Endothelial cell of umbilical vein (primary cell): Measurements from ENCODE around the gene DYNAP. TPM values are rescaled to one million over a fixed set of nuclear protein-coding genes. Genes with fewer than 3 reads are reported as not detected.

Source experiments
- BruUV-seq: library from RNA; stranded (reverse); fragments of 400-500 nt; replicated peaks from 2 replicates; lab custom pipeline; 2021; lab: Mats Ljungman, UMichigan
- CTCF ChIA-PET: fragments of 300-600, 350-600 bp; sonication (Branson Sonifier 250); formaldehyde crosslinking; loops from one replicate; lab custom pipeline; 2021; ENCODE audit warnings: antibody characterized with exemption, inconsistent platforms; lab: Charles Lee
- POLR2A ChIA-PET: fragments of 300-600, 350-600 bp; sonication (Branson Sonifier 250); formaldehyde crosslinking; loops from one replicate; lab custom pipeline; 2021; ENCODE audit warnings: antibody characterized with exemption, inconsistent platforms; lab: Charles Lee
- DNase-seq: peaks from one replicate; pipeline ENCODE4 v3.0.0-alpha.2; 2011; ENCODE audit warnings: low read depth, low spot score
- FAIRE-seq: peaks from 2 replicates; lab custom pipeline; 2011; peaks lifted over from hg19 to GRCh38; lab: Jason Lieb, UNC
- H2AFZ ChIP-seq: 2 replicates; pipeline ENCODE4 v1.6.0; 2012; ENCODE audit warnings: low read depth, low read length, control low read depth, inconsistent platforms
- H3K27ac ChIP-seq: 2 replicates; pipeline ENCODE4 v1.5.1; 2011; ENCODE audit warnings: low read depth, mild to moderate bottlenecking, control low read depth, low read length, moderate library complexity; ENCODE audit not compliant: insufficient read depth
- H3K27me3 ChIP-seq, 2 experiments: 2 replicates each; pipeline versions ENCODE4 v1.6.0 to v1.6.1; 2011; ENCODE audit warnings: low read length in 2 of 2, mixed read lengths in 1 of 2; ENCODE audit not compliant: control insufficient read depth in 2 of 2, insufficient read depth in 2 of 2
- H3K36me3 ChIP-seq, 2 experiments: 2 replicates in 1 of 2; 3 replicates in 1 of 2; pipeline ENCODE4 v1.5.1; 2011; ENCODE audit warnings: low read length in 2 of 2, mild to moderate bottlenecking in 1 of 2, moderate library complexity in 1 of 2; ENCODE audit not compliant: control insufficient read depth in 2 of 2, insufficient read depth in 2 of 2; ENCODE audit errors: extremely low read depth in 1 of 2
- H3K4me1 ChIP-seq: 3 replicates; pipeline ENCODE4 v1.5.1; 2011; ENCODE audit warnings: mild to moderate bottlenecking, low read length; ENCODE audit not compliant: control insufficient read depth, insufficient read depth; ENCODE audit errors: extremely low read depth
- H3K4me2 ChIP-seq: 2 replicates; pipeline ENCODE4 v1.6.1; 2011; ENCODE audit warnings: low read length, control low read depth, mixed read lengths; ENCODE audit not compliant: insufficient read depth
- H3K4me3 ChIP-seq, 3 experiments: fragments of 200-600 bp in 1 of 3; sonication (generic), shearing (Covaris generic) in 1 of 3; replicated peaks in 1 of 3; 2 replicates each; pipeline ENCODE4 v1.5.1; 2011 to 2016; ENCODE audit warnings: control low read depth in 3 of 3, low read length in 3 of 3, mild to moderate bottlenecking in 2 of 3, inconsistent platforms in 1 of 3, low read depth in 1 of 3, moderate library complexity in 1 of 3; ENCODE audit not compliant: insufficient read depth in 1 of 3
- H3K79me2 ChIP-seq: 2 replicates; pipeline ENCODE4 v1.6.0; 2012; ENCODE audit warnings: low read length, inconsistent platforms; ENCODE audit not compliant: control insufficient read depth, insufficient read depth
- H3K9ac ChIP-seq: replicated peaks from 2 replicates; pipeline ENCODE3; 2011; ENCODE audit warnings: low read length, control low read depth; ENCODE audit not compliant: insufficient read depth; ENCODE audit errors: extremely low read depth
- H3K9me1 ChIP-seq: replicated peaks from 3 replicates; pipeline ENCODE4 v1.6.0; 2011; ENCODE audit warnings: mild to moderate bottlenecking, low read length; ENCODE audit not compliant: control insufficient read depth, insufficient read depth; ENCODE audit errors: extremely low read depth
- H3K9me3 ChIP-seq: replicated peaks from 2 replicates; pipeline ENCODE4 v1.5.1; 2012; ENCODE audit warnings: low read length, inconsistent platforms; ENCODE audit not compliant: control insufficient read depth, insufficient read depth
- H4K20me1 ChIP-seq: replicated peaks from 2 replicates; pipeline ENCODE3; 2011; ENCODE audit warnings: mild to moderate bottlenecking, low read length; ENCODE audit not compliant: control insufficient read depth, insufficient read depth; ENCODE audit errors: extremely low read depth
- EZH2 ChIP-seq: IDR thresholded peaks from 2 replicates; pipeline ENCODE4 v1.6.1; 2012; ENCODE audit warnings: borderline replicate concordance, low read depth, mild to moderate bottlenecking, moderate library complexity, low read length, inconsistent platforms; ENCODE audit not compliant: severe bottlenecking
- FOS ChIP-seq: IDR thresholded peaks from 2 replicates; pipeline ENCODE4 v1.6.1; 2011; ENCODE audit warnings: mild to moderate bottlenecking, low read length, moderate library complexity, borderline replicate concordance; ENCODE audit not compliant: insufficient read depth
- GATA2 ChIP-seq: IDR thresholded peaks from 2 replicates; pipeline ENCODE4 v1.7.0; 2011; ENCODE audit warnings: low read depth, mild to moderate bottlenecking, moderate library complexity, mixed read lengths, low read length; ENCODE audit not compliant: insufficient read length, insufficient read depth
- JUN ChIP-seq: IDR thresholded peaks from 2 replicates; pipeline ENCODE4 v1.6.1; 2011; ENCODE audit warnings: borderline replicate concordance, low read depth; ENCODE audit not compliant: insufficient read length, insufficient read depth
- MYC ChIP-seq: IDR thresholded peaks from one replicate; pipeline ENCODE4 v1.6.1; 2011; ENCODE audit warnings: mild to moderate bottlenecking, low read depth, low read length
- POLR2A ChIP-seq: IDR thresholded peaks from 2 replicates; pipeline ENCODE4 v1.6.1; 2012; ENCODE audit warnings: low read depth, mild to moderate bottlenecking, control low read depth, low read length
- POLR2AphosphoS5 ChIP-seq: IDR thresholded peaks from 2 replicates; pipeline ENCODE4 v1.6.1; 2012; ENCODE audit warnings: low read depth, mild to moderate bottlenecking, control low read depth, low read length, moderate library complexity; ENCODE audit not compliant: insufficient read depth
- dilution Hi-C: fragments of 300-500 bp; cut with MboI; formaldehyde crosslinking; loops from one replicate; pipeline ENCODE4 v1.15.0; 2019; ENCODE audit warnings: low sequenced_read_pairs; ENCODE audit not compliant: extremely low pct_ligation_motif_present
- intact Hi-C: fragments of 100-400 bp; cut with micrococcal nuclease; formaldehyde crosslinking; loops from one replicate; pipeline ENCODE4 v1.10.0; 2022
- polyA plus RNA-seq, 4 experiments: library from polyadenylated mRNA; depleted of rRNA in 3 of 4; stranded (reverse) in 3 of 4; unstranded in 1 of 4; fragments of >200 nt; gene quantifications; 2 replicates each; pipeline versions ENCODE4 v1.2.1 to v1.2.3, GENCODE V29; 2011 to 2012; ENCODE audit warnings: missing spikeins in 1 of 4
- total RNA-seq: library from RNA; stranded (reverse); gene quantifications from 2 replicates; pipeline ENCODE4 v1.2.3, GENCODE V29; 2021
- TF ChIP-seq, protein P1 (sequence below), 2 donors: IDR thresholded peaks; 1 replicate in 1 of 2; 2 replicates in 1 of 2; pipeline ENCODE4 v1.5.1; 2011; ENCODE audit warnings: low read length in 2 of 2, mild to moderate bottlenecking in 2 of 2, moderate library complexity in 2 of 2, control low read depth in 1 of 2, inconsistent platforms in 1 of 2, low read depth in 1 of 2; ENCODE audit not compliant: insufficient read depth in 1 of 2; ENCODE audit errors: extremely low read depth in 1 of 2
- TF ChIP-seq, protein P2 (sequence below): IDR thresholded peaks from 2 replicates; pipeline ENCODE4 v1.6.1; 2011; ENCODE audit not compliant: insufficient read depth, insufficient read length

The DYNAP gene
- total and polyA plus RNA-seq, 2 donors (not counting 3 experiments of a cell fraction or from before 2014, with no cell fraction given) = not detected

DNA sequence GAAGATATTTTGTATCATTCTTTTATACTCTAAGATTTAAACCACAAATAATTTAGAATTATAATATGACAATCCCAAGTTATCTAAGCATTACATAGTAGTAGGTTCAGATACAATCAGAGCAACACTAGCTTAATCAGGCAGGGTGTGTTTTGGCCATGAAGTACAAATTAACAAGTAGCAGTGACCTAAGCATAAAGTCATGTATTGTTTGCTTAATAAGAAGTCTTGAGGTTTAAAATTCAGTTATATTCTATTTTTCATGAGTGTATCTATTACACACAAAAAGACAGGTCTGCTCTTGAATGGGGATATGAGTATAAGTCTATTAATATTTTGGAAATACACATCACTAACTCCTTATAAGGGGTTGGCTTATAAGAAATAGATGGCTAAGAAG is 39.9 kb downstream of the DYNAP start:
- no peak overlapping the region for H3K4me2 ChIP-seq
- ChIA-PET CTCF (no interaction called here), POLR2A (no interaction called here)
- no peaks in the 10 kb centered on the region for H3K27me3 ChIP-seq
- no TSS peak for BruUV-seq
- no peaks in the 10 kb centered on the region for H3K9me1 ChIP-seq
- dilution Hi-C loops (no loop called here), intact Hi-C loops (no loop called here)
- DNase-seq = no peak
- H3K9ac ChIP-seq = no peak overlapping the region
- H3K4me3 ChIP-seq = no peak overlapping the region
- H3K36me3 ChIP-seq = no peaks in the 10 kb centered on the region
- H3K27ac ChIP-seq = no peak overlapping the region
- H3K4me1 ChIP-seq = no peaks in the 10 kb centered on the region
- H3K79me2 ChIP-seq = no peaks in the 10 kb centered on the region
- FAIRE-seq = no peak
- H2AFZ ChIP-seq = no peak overlapping the region
- TF ChIP-seq, protein P1, sequence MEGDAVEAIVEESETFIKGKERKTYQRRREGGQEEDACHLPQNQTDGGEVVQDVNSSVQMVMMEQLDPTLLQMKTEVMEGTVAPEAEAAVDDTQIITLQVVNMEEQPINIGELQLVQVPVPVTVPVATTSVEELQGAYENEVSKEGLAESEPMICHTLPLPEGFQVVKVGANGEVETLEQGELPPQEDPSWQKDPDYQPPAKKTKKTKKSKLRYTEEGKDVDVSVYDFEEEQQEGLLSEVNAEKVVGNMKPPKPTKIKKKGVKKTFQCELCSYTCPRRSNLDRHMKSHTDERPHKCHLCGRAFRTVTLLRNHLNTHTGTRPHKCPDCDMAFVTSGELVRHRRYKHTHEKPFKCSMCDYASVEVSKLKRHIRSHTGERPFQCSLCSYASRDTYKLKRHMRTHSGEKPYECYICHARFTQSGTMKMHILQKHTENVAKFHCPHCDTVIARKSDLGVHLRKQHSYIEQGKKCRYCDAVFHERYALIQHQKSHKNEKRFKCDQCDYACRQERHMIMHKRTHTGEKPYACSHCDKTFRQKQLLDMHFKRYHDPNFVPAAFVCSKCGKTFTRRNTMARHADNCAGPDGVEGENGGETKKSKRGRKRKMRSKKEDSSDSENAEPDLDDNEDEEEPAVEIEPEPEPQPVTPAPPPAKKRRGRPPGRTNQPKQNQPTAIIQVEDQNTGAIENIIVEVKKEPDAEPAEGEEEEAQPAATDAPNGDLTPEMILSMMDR (IDR thresholded peaks at IDR 0.05; ENCODE audit: extremely low read depth in 1 of 2, insufficient read depth in 1 of 2, low read depth in 1 of 2, low read length in 2 of 2) = no peak
- no peak for TF ChIP-seq MYC
- TF ChIP-seq POLR2AphosphoS5 = no peak
- TF ChIP-seq, protein P2, sequence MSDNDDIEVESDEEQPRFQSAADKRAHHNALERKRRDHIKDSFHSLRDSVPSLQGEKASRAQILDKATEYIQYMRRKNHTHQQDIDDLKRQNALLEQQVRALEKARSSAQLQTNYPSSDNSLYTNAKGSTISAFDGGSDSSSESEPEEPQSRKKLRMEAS = no peak
- H4K20me1 ChIP-seq = no peaks in the 10 kb centered on the region
- no peaks in the 10 kb centered on the region for H3K9me3 ChIP-seq

DNA sequence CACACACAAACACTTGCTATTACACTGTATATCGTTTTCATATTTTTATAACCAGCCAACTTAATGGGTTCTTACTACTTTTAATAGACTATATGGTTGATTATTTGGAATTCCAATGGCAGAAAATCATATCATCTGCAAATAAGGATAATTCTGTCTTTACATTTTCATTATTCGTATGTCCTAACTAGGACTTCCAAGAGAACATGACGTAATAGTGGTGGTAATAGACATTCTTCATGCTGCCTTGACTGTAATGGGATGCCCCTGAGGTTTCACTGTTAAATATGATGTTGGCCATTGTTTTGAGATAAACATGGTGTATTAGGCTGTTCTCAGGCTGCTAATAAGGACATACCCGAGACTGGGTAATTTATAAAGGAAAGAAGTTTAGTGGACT is 45.2 kb downstream of the DYNAP start:
- POLR2A ChIA-PET = no interaction called here
- no peak for TF ChIP-seq MYC
- TF ChIP-seq JUN = no peak
- TF ChIP-seq EZH2 = no peak
- TF ChIP-seq POLR2AphosphoS5 = no peak
- no peak for TF ChIP-seq GATA2
- TF ChIP-seq POLR2A = no peak
- TF ChIP-seq FOS = no peak

More for the DNA sequence above, 45.2 kb downstream of the DYNAP start:
- no peak overlapping the region for H2AFZ ChIP-seq
- H3K79me2 ChIP-seq = no peaks in the 10 kb centered on the region
- H3K4me2 ChIP-seq = no peak overlapping the region
- H3K9me3 ChIP-seq = no peaks in the 10 kb centered on the region
- no peaks in the 10 kb centered on the region for H3K9me1 ChIP-seq
- H3K27me3 ChIP-seq = peaks cover 0 to 2% of the 10 kb centered on the region in 2 experiments
- H3K27ac ChIP-seq = no peak overlapping the region
- no TSS peak for BruUV-seq
- dilution Hi-C loops (no loop called here), intact Hi-C loops (no loop called here)
- CTCF ChIA-PET = no interaction called here
- no peak for DNase-seq
- FAIRE-seq = no peak
- no peak overlapping the region for H3K9ac ChIP-seq
- H3K4me1 ChIP-seq = no peaks in the 10 kb centered on the region
- no peaks in the 10 kb centered on the region for H3K36me3 ChIP-seq
- no peak overlapping the region for H3K4me3 ChIP-seq
- H4K20me1 ChIP-seq = no peaks in the 10 kb centered on the region
